Neutrophil (primary cell): Measurements from ENCODE around the gene CTTN.

ENCODE experiments used
- H3K27ac ChIP-seq: fragments of 200-600 bp; sonication (generic); 2 replicates; pipeline ENCODE4 v1.5.1; 2016; ENCODE audit warnings: mild to moderate bottlenecking, moderate library complexity
- H3K27me3 ChIP-seq: fragments of 200-600 bp; sonication (generic); 2 replicates; pipeline ENCODE4 v1.6.0; 2016; ENCODE audit warnings: mild to moderate bottlenecking
- H3K36me3 ChIP-seq: fragments of 200-600 bp; sonication (generic); 2 replicates; pipeline ENCODE4 v1.5.1; 2017
- H3K4me1 ChIP-seq, 2 experiments: fragments of 200-600 bp in 1 of 2; sonication (generic) in 1 of 2; 1 replicate in 1 of 2; 2 replicates in 1 of 2; pipeline versions ENCODE4 v1.5.1 to v1.6.1; 2013 to 2016; ENCODE audit warnings: low read depth in 1 of 2, low read length in 1 of 2, mild to moderate bottlenecking in 1 of 2, moderate library complexity in 1 of 2; ENCODE audit not compliant: control insufficient read depth in 1 of 2, insufficient read depth in 1 of 2
- H3K4me3 ChIP-seq, 2 experiments: fragments of 200-600 bp in 1 of 2; sonication (generic) in 1 of 2; 1 replicate in 1 of 2; 2 replicates in 1 of 2; pipeline ENCODE4 v1.5.1; 2013 to 2016; ENCODE audit warnings: low read depth in 1 of 2, low read length in 1 of 2, mild to moderate bottlenecking in 1 of 2, moderate library complexity in 1 of 2
- H3K9me3 ChIP-seq: fragments of 200-600 bp; sonication (generic); 2 replicates; pipeline ENCODE4 v1.5.1; 2016
- TF ChIP-seq, protein P1 (sequence below): fragments of 200-600 bp; sonication (generic); IDR thresholded peaks from 2 replicates; pipeline ENCODE4 v1.5.1; 2016; ENCODE audit warnings: antibody characterized with exemption

CTTN gene

DNA sequence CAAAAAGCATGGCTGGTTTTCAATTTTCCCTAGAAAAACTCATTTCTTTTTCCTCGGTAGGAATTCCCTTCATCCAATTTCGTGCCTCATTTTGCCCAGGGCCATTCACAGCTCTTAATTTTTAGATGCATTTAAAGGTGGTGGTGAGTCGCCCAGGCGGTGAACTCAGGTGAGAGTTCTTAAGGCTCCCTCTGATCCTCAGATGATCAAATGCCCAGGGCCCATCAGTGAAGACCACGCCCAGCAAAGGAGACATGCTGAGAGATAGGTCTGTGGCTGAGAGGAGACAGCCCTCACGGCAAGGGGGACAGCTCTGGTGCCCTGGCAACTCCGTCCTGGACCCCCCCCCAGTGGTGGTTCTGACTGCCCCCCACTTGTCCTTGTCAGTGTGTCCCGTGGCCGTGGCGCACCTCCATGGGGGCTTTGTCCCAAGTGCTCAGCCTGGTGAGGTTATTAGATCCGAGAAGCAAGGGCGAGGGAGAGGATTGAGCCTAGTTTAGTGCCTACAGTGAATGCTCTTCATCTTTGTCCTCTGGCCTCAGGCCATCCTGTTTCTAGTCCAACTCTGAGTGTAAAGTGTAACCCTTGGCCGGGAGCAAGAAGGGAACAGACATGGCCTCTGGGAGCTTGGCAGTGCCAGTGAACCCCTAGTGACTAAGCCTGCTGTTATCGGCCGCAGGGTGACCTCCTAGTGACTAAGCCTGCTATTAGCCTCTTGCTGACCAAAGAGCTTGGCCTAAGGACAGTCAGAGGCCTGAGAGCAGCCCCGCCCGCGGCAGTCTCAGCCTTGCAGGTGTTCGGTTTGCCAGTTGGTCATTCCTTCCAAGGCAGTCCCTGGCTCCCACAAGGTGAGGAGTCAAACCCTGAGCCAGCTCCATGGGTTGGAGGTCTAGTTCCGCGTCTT lies 83.5 kb downstream of the CTTN start:
- no peaks in the 10 kb centered on the region for H3K9me3 ChIP-seq
- H3K36me3 ChIP-seq, result no peaks in the 10 kb centered on the region
- no peaks in the 10 kb centered on the region for H3K4me1 ChIP-seq
- no peak overlapping the region for H3K4me3 ChIP-seq
- TF ChIP-seq, protein P1, sequence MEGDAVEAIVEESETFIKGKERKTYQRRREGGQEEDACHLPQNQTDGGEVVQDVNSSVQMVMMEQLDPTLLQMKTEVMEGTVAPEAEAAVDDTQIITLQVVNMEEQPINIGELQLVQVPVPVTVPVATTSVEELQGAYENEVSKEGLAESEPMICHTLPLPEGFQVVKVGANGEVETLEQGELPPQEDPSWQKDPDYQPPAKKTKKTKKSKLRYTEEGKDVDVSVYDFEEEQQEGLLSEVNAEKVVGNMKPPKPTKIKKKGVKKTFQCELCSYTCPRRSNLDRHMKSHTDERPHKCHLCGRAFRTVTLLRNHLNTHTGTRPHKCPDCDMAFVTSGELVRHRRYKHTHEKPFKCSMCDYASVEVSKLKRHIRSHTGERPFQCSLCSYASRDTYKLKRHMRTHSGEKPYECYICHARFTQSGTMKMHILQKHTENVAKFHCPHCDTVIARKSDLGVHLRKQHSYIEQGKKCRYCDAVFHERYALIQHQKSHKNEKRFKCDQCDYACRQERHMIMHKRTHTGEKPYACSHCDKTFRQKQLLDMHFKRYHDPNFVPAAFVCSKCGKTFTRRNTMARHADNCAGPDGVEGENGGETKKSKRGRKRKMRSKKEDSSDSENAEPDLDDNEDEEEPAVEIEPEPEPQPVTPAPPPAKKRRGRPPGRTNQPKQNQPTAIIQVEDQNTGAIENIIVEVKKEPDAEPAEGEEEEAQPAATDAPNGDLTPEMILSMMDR, result no peak
- no peak overlapping the region for H3K27ac ChIP-seq
- no peaks in the 10 kb centered on the region for H3K27me3 ChIP-seq

DNA sequence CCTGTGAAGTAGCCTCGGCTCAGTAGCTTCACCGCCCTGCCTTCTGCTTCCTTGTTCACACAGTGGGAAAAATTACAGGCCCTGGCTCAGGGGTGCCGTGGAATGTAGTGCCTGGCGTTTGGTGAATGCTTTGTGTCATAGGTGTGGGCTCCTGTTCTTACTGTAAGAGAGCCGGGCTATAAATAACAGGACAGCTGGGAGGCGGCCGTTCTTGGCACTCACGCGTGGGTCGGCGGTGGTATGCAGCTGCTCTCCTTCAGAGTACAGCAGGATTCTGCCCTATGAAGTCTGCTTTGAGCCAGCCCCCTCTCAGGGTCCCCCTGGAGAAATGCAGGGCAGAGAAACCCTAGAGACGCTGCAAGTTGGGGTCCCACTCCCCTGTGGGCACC lies 84.2 kb downstream of the CTTN start:
- no peaks in the 10 kb centered on the region for H3K4me1 ChIP-seq
- no peaks in the 10 kb centered on the region for H3K27me3 ChIP-seq
- H3K36me3 ChIP-seq, result no peaks in the 10 kb centered on the region

DNA sequence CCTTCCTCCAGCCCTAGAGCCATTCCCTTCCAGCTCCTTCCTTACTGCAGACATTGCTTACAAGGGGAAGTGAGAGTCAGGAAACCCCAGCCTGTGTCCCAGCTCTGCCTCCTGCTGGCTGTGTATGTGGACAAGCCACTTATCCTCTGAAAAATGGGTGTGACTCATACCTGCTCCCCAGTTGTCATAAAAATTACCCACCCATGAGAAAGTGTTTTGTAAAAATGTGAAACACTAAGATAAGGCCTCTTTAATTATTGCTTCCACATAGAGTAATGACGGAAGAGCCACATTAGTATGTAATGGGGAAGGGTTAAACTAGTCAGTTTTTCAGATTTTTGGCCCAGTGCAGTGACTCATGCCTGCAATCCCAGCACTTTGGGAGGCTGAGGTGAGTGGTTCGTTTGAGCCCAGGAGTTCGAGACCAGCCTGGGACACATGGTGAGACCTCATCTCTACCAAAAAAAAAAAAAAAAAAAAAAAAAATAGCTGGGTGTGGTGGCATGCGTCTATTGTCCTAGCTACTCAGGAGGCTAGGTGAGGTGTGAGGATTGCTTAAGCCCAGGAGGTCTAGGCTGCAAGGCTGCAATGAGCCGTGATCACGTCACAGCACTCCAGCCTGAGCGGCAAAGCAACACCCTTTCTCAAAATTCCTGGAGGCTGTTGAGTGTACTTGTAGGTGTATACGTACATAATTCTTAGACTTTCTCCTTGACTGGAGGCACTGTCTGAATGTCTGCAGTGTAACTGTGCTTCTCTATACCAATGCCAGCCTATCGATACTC lies 84.9 kb downstream of the CTTN start:
- H3K4me3 ChIP-seq, result no peak overlapping the region
- TF ChIP-seq, protein P1, result no peak
- H3K27me3 ChIP-seq, result no peaks in the 10 kb centered on the region
- H3K27ac ChIP-seq, result no peak overlapping the region
- no peaks in the 10 kb centered on the region for H3K4me1 ChIP-seq
- H3K9me3 ChIP-seq, result no peaks in the 10 kb centered on the region
- no peaks in the 10 kb centered on the region for H3K36me3 ChIP-seq

More for the DNA sequence above, 84.2 kb downstream of the CTTN start:
- no peaks in the 10 kb centered on the region for H3K9me3 ChIP-seq
- H3K27ac ChIP-seq, result no peak overlapping the region
- no peak overlapping the region for H3K4me3 ChIP-seq
- TF ChIP-seq, protein P1, result no peak

DNA sequence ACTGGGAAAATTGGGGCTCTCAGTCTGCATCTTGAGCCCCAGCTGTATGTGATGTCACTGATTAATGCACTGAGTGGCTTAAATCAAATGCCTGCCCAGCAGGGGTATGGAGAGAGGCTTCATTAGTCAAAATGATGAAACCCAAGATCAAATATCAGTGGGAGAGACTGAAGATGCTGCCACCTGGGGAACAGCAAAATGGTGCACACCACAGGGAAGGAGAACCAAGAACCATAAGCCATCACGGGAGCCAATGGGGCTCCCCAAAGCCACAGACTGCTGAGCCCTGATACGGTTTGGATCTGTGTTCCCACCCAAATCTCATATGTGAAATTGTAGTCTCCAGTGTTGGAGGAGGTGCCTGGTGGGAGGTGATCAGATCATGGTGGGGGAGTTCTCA lies 85.6 kb downstream of the CTTN start:
- TF ChIP-seq, protein P1, result no peak
- Histone ChIP-seq H3K27ac (no peak overlapping the region), H3K36me3 (no peaks in the 10 kb centered on the region), H3K4me1 (no peaks in the 10 kb centered on the region), H3K4me3 (no peak overlapping the region), H3K9me3 (no peaks in the 10 kb centered on the region), H3K27me3 (no peaks in the 10 kb centered on the region)

DNA sequence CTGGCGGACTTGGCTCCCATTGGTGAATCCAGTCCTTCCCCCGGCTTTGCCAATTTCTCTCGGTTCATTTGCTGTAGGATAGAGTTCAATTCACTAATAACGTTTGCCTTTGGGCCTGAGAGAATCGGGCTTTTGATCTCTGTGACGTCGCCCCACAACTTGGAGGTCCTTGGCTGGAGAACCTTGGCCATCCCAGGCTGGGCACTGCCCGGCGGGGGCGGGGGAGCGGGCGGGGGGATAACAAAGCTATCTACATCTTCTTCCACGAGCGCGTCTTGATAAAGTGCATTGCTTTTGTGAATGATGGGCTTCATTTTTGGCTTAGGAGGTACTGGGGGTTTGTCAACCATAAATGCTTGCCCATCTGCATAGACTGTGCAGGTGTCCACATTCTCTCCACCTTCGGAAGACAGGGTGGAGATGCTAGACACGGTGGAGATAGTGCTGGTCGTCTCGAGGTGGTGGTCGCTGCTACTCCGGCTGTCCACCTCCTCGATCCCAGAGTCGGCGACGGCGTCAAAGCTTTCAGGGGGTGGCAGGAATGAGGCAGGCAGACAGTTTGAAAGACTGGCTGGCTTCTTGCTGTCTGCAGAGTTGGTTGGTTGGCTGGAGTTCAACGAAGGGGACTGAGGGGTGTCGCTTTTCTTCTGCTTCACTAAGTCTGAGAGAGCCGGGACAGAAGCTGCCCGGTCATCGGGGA lies 87.1 kb downstream of the CTTN start:
- H3K4me1 ChIP-seq, result no peaks in the 10 kb centered on the region
- H3K4me3 ChIP-seq, result no peak overlapping the region
- TF ChIP-seq, protein P1, result no peak
- no peaks in the 10 kb centered on the region for H3K36me3 ChIP-seq
- H3K27ac ChIP-seq, result no peak overlapping the region
- H3K27me3 ChIP-seq, result no peaks in the 10 kb centered on the region
- H3K9me3 ChIP-seq, result no peaks in the 10 kb centered on the region
